Stimulated activated CD4-positive, alpha-beta T cell treated with anti-CD3 and anti-CD28 coated beads, Interleukin-12 subunit alpha, Interleukin-12 subunit beta, amount 100 ng/mL, for 24 hours (primary cell): ENCODE results near the gene ZNF32.

Experiments used
- DNase-seq, 2 experiments: peaks; one replicate each; pipeline ENCODE4 v3.0.0-alpha.2; 2020; ENCODE audit warnings: low read depth in 2 of 2

ZNF32 gene

DNA sequence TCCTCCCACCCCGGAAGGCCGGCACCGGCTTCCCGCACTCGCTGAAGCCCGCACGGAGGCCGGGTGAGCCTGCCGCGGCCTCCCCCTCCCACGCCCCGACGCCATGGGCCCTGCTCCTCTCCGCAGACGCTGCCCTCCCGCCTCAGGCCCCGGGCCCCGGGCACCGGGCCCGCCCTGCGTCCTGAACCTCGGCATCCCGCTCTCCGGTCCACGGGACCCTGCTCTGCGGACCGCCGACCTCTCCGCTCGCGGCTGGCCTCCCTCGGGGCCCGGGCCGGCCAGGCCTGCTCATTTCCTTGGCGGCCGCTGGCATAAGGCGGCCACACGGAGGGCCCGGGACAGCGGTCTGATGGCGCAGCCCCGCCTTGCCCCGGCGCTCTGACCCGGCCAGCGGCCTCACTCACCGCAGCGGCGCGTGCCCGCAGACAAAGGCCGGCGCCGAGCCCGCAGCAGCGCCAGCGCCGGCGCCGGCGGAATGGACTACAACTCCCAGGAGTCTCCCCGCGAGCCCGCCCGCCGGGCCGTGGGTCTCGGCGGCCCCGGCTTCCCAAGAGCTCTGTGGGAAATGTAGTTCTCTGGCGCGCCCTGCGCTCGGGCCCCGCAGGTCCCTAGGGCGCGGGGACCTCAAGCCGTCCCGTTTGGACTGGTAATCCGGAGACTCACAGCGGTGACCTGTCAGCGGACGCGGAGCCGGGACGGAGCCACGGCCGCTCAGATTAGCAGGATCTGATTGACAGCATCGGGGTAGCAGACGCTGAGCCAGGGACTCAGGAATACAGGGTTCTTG, at the start of gene ZNF32:
TSS of gene ZNF32 (minus strand) at position 484 of the 787 bp plus-strand sequence. CDS start 2,748 bp downstream, outside the sequence.
- DNase-seq: peak; percentile 61 to 69

DNA sequence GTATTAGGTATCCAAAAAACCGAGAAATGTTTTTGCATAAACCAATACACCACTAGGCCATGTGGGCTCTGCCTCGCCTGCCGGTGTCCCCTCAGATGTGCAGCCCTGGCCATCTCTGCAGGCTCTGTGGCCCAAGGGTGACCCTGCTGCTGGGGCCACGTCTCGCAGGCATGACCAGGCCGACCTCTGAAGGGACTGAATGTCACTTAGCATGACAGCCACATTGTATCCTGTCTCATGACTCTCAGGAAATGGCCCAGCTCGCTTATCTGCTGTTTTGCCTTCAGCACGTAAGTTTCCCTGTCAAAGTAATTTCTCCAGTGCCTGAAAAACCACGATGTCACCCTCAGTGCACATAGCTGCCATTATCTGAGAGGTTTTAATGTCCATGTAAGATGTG, 49.5 kb upstream of the ZNF32 start:
- DNase-seq: no peak

DNA sequence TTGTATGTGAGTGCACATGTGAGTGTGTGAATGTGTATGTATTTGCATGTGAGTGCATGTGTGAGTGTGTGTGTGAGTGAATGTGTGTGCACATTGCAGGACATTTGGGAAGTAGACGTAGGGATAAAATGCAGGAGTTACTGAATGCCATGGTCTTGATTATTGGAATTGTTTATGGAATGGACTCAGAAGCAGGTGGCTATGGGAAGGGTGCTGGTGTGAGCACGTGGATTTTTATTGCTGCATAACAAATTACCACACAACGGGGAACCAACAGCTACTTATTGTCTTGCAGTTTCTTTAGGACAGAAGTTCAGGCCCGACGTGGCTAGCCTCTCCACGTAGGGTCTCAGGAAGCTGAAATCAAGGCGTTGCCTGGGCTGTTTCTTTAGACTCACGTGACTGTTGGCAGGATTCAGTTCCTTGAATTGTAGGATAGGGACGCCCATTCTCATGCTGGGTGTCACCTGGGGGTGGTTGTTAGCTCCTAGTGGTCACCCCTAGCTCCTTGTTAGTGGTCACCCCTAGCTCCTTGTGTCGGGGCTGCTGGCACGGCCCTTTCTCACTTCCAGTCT, 48.3 kb upstream of the ZNF32 start:
- no peak for DNase-seq

GRCh38 chr10:43695730-43696129, 47.0 kb upstream of the ZNF32 start:
- no peak for DNase-seq

GRCh38 chr10:43695321-43695720, 46.6 kb upstream of the ZNF32 start:
- DNase-seq: no peak

DNA sequence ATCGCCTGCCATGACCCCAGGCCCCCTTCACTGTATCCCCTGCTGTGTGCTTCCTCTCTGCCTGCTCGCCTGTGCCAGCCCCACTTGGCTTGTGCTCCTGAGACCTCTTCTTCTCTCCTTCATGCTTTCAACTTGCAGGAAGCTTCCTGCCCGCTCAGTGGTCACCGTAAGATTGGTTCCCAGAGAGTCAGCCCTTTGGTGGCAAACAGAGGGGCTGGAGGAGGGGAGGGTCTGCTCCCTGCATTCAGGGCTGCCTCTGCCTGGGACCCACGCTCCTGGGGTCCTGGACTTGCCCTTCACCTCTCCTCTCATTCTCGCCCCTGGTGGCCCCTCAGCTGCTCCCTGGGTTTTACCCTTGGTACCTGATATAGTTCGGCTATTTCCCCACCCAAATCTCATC, 45.8 kb upstream of the ZNF32 start:
- no peak for DNase-seq

DNA sequence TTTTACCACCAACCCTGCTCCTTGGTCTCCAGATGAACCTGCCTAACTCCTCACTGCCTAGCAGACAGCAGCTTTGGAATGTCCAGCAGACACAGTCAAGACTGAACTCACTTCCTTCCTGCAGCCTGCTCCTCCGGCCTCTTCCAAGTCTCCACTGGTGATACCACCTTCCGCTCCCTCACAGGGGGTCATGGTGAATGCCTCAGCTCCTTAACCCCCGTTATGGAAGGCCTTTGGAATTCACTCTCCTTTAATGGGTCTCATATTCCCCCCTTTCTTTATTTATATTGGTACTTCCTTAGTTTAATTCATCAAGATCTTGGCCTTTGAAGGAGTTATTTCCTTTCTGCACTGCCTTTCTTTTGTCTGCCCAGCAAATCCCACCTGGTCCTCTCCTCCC, 44.9 kb upstream of the ZNF32 start:
- DNase-seq: no peak

DNA sequence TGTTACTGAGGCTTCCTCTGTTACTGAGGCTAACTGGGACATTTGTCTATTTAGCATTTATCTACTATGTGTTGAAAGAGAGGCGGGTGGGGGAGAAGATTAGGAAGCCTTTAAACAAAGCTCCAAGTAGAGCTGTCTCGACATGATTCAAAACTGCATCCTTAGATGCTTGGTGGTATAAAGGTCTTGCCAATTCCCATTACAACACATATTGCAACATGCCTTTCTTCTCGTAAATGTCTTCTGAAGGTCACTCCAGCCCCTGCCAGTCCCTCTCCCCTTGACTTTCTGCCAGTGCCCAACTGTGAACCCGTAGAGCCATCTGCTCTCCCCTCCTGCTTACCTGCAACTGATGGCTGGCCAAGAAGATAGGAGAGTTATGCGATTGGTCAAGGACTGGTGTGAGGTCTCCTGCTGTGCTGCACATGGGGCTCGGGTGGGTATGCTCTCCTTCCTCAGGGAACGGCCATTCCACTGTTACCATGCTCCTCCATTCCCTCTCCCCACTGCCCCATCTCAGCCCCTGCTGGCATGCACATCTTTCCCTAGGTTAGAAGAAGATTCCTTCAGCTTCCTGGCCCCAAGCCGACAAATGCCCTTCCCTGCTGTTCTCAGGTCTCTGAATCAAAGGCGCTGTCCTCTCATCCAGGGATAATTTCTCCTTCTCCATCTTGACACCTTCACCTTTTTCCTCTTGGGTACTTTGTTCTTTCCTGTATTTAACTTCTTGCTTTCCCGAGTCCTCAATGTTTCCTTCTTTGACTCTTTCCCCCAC, 43.6 kb upstream of the ZNF32 start:
- DNase-seq: no peak

DNA sequence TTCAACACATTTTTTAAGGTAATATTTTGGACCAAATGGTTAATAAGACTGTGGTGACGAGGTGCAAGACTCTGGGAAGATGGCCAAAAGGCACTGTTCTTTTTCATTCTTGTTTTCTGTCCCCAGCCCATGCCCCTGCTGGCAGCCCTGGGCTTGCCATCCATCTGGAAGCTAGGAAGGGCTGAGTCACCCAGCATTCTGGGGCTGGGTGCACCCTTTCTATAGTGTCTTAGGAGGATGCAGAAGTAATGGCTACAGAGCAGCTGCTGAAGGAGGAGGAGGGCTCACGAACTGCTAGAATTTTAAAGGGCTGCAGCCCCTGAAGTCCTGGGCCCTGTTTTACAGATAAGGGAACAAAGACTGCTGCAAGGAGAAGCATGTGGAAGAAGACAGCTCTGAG, 42.8 kb upstream of the ZNF32 start:
- no peak for DNase-seq

- peak; percentile 69 to 82 for DNase-seq
These were observed 41.5 kb upstream of the ZNF32 start for GRCh38 chr10:43689955-43690771.

DNA sequence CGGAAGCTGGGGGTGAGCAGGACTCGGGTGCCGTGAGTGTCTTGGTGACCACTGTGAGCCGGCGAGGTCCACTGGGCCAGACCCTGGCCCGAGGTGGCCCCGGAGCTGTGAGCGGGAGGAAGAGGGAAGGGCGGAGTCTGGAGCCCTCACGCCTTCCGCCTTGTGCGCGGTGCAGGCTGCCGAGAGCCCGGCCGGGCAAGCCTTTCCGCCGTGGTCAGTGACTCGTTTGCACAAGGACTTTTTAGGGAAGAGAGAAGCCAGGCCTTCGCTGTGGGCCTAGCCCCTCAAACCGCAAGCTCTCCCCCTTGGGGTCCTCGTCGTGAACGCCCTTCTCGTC, 40.9 kb upstream of the ZNF32 start:
- peak in 1 of 2 experiments; percentile 30 for DNase-seq

DNA sequence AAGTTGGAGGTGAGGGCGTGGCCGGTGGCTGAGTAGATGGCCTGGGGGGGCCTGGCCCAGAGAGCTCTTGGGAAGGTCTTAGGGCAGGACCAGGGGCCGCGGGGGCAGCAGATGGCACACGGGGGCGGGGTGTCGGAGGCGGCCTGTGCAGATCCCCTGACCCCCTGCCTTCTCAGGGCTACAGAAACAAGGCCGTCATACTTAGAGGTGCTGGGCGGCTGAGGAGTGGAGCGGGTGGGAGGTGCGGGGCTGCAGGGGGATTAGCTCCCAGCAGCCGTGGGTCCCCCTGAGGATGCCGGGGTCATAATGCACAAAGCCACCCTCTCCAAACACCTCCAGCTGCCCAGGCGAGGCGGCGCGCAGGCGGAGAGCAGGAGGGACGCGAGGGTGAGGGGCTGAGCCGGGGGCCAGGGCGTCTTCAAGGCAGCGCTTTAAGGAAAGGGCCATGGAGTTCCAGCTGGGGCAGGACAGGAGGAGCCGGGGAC, 40.4 kb upstream of the ZNF32 start:
- no peak for DNase-seq

GRCh38 chr10:43688348-43688892, 39.7 kb upstream of the ZNF32 start:
- DNase-seq: no peak

GRCh38 chr10:43687373-43687772, 38.7 kb upstream of the ZNF32 start:
- no peak for DNase-seq

DNA sequence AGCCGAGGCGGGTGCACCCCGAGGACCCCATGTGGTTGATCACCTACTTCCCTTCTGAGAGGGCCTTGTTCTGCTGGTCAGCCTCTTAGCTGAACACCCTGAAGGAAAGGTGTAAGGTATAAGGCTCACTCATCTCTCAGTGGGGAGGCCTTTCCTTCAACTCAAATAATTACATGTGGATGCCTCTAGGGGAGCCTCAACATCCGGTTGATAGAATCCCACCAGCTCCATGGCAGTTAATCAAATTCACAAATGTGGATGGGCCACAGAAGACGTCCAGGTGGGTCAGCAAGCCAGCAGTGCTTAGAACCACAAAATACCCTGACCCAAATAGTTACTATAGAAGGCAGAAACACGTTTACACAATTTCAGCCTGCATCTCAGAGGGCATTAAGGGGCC, 37.7 kb upstream of the ZNF32 start:
- DNase-seq: no peak

DNA sequence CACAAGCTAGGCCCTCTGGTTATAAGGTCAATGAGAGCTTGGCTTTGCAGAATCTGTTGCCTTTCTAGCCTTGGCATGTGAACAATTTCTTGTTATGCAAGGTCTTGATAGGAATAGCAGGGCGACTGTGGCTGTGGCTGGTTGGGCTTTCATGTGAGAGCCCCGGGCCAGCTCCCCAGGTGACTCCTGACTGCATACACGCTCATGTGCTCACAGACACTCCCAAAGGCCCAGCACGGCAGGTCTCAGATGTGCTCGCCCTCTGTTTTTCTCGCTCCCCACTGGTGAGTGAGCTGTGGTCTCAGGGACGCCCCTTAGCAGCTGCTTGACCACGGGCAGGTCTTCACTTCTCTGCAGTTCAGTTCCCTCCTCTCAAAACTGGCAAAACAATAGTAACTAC, 37.1 kb upstream of the ZNF32 start:
- no peak for DNase-seq

- DNase-seq: no peak
These were observed 35.5 kb upstream of the ZNF32 start for GRCh38 chr10:43684292-43684559.

- peak in 1 of 2 experiments; percentile 11 for DNase-seq
These were observed 35.0 kb upstream of the ZNF32 start for GRCh38 chr10:43683451-43684291.

DNA sequence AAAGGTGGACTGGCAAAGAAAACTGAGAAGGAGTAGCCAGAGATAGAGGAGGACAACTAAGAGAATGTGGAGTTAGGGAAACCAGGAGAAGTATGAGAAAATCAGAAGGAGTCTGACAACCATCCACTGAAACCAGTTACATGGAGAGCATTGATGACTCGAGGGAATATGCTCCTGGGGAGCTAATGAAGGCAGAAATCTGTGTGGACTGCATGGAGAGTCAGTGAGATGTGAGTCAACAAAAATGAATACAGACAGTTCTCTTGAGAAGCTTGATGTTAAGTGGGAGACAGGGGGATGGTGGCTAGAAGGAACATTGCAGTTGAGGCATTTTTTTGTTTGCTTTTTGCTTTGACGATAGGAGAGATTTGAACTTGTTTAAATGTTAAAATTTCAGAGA, 34.3 kb upstream of the ZNF32 start:
- no peak for DNase-seq

DNA sequence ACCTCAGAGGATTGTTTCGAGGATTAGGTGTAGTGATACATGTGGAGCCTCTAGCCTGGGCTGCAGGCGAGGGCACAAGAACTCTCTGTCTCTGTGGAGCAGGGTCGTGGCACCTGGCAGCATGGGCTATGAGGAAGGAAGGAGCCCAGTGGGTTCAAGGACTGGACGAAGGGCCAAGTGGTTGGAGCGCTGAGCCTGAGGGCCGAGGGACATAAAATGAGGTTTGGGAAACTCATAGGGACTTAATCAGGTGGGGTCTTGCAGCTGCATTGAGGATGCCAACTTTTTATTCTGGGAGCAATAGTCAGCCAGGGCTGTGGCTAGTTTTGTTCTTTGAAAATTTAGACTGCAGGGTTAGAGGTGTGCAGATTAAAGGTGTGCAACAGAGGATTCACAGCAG, 33.0 kb upstream of the ZNF32 start:
- DNase-seq: no peak

GRCh38 chr10:43681220-43681619, 32.5 kb upstream of the ZNF32 start:
- no peak for DNase-seq
